NCI-H510A (cell line): ENCODE measurements around the gene CMIP.
"Not testable (repeated sequence)": the region's sequence is repeated elsewhere in the genome, so short reads cannot be mapped to it uniquely, and the experiment has no call there.

Source experiments
- DNase-seq: peaks from one replicate; lab custom pipeline; 2025; lab: John Stamatoyannopoulos, UW

Gene CMIP

GRCh38 chr16:81686391-81687130 lies 242.0 kb downstream of the CMIP start:
- no peak for DNase-seq

- DNase-seq = no peak
Observed at GRCh38 chr16:81687131-81687456, 242.5 kb downstream of the CMIP start.

GRCh38 chr16:81688182-81688581 lies 243.6 kb downstream of the CMIP start:
- DNase-seq = no peak

GRCh38 chr16:81688839-81689238 lies 244.2 kb downstream of the CMIP start:
- DNase-seq = not testable (repeated sequence)

GRCh38 chr16:81692021-81692420 lies 247.4 kb downstream of the CMIP start:
- no peak for DNase-seq

GRCh38 chr16:81692571-81692970 lies 248.0 kb downstream of the CMIP start:
- no peak for DNase-seq

- no peak for DNase-seq
Observed at GRCh38 chr16:81693041-81693743, 248.6 kb downstream of the CMIP start.

GRCh38 chr16:81693744-81694303 lies 249.2 kb downstream of the CMIP start:
- no peak for DNase-seq

GRCh38 chr16:81694494-81695280 lies 250.1 kb downstream of the CMIP start:
- no peak for DNase-seq

GRCh38 chr16:81695321-81696165 lies 250.9 kb downstream of the CMIP start:
- no peak for DNase-seq

GRCh38 chr16:81696166-81696960 lies 251.8 kb downstream of the CMIP start:
- no peak for DNase-seq

GRCh38 chr16:81696961-81697615 lies 252.5 kb downstream of the CMIP start:
- peak; percentile 13 for DNase-seq

GRCh38 chr16:81697616-81698309 lies 253.2 kb downstream of the CMIP start:
- DNase-seq = no peak

- no peak for DNase-seq
Observed at GRCh38 chr16:81698310-81698641, 253.7 kb downstream of the CMIP start.

- DNase-seq = no peak
Observed at GRCh38 chr16:81699596-81699995, 255.0 kb downstream of the CMIP start.

- DNase-seq = no peak
Observed at GRCh38 chr16:81700071-81700779, 255.6 kb downstream of the CMIP start.

- no peak for DNase-seq
Observed at GRCh38 chr16:81700780-81701165, 256.2 kb downstream of the CMIP start.

GRCh38 chr16:81701296-81701970 lies 256.8 kb downstream of the CMIP start:
- DNase-seq = no peak

- no peak for DNase-seq
Observed at GRCh38 chr16:81702506-81702905, 257.9 kb downstream of the CMIP start.
